Vagina (tissue), 2 donors: ENCODE results near the gene NUP188. TPM values are rescaled to one million over a fixed set of nuclear protein-coding genes. Genes with fewer than 3 reads are reported as not detected.
A peak's percentile ranks its signal among the peaks of the same experiment; 100 is the strongest.
"Not testable (repeated sequence)": the region's sequence is repeated elsewhere in the genome, so short reads cannot be mapped to it uniquely, and the experiment has no call there.

Experiments
- DNase-seq, 2 donors: peaks; one replicate each; pipeline ENCODE4 v3.0.0-alpha.2; 2017; ENCODE audit errors: extremely low spot score in 2 of 2
- H3K27ac ChIP-seq: fragments of 200-600 bp; sonication (generic); one replicate; pipeline ENCODE4 v1.5.1; 2019
- H3K27me3 ChIP-seq: fragments of 200-600 bp; sonication (generic); one replicate; pipeline ENCODE4 v1.5.1; 2019
- H3K36me3 ChIP-seq, 2 donors: fragments of 200-600 bp; sonication (generic); one replicate each; pipeline ENCODE4 v1.5.1; 2017 to 2019
- H3K4me1 ChIP-seq: fragments of 200-600 bp; sonication (generic); one replicate; pipeline ENCODE4 v1.5.1; 2019
- H3K4me3 ChIP-seq, 2 donors: fragments of 200-600 bp; sonication (generic); 1 replicate in 1 of 2; 2 replicates in 1 of 2; pipeline ENCODE4 v1.5.1; 2016 to 2019
- H3K9me3 ChIP-seq: fragments of 200-600 bp; sonication (generic); one replicate; pipeline ENCODE4 v1.5.1; 2019
- CTCF ChIP-seq, 3 experiments: fragments of 450-650 bp in 2 of 3; fragments of 200-600 bp in 1 of 3; sonication (generic) in 1 of 3; IDR thresholded peaks; one replicate each; pipeline ENCODE4 v1.5.1; 2017 to 2019; ENCODE audit warnings: antibody characterized with exemption in 3 of 3, mild to moderate bottlenecking in 2 of 3, moderate library complexity in 2 of 3
- POLR2A ChIP-seq, 2 donors: fragments of 450-650 bp; IDR thresholded peaks; one replicate each; pipeline ENCODE4 v1.6.1; 2017; ENCODE audit warnings: antibody characterized with exemption in 2 of 2, mild to moderate bottlenecking in 2 of 2, moderate library complexity in 2 of 2
- POLR2AphosphoS5 ChIP-seq, 2 donors: sonication (generic); formaldehyde crosslinking; IDR thresholded peaks; one replicate each; pipeline ENCODE4 v1.9.0; 2017; ENCODE audit warnings: antibody characterized with exemption in 2 of 2, mild to moderate bottlenecking in 2 of 2, low read depth in 1 of 2; ENCODE audit not compliant: insufficient read depth in 1 of 2
- intact Hi-C: fragments of 100-400 bp; cut with DNase I; formaldehyde crosslinking; loops from one replicate; pipeline ENCODE4 v1.15.1; 2023
- total RNA-seq: library from RNA; depleted of rRNA; stranded (reverse); fragments of >200 nt; gene quantifications from one replicate; pipeline ENCODE4 v1.2.3, GENCODE V29; 2016

Gene NUP188
- total RNA-seq, 1 donor from 2014 or later = 69.0 TPM

GRCh38 chr9:129030191-129030590 lies 82.7 kb downstream of the NUP188 start:
- H3K4me3 ChIP-seq = no peak overlapping the region
- no peak overlapping the region for H3K27ac ChIP-seq
- intact Hi-C loops = no loop called here
- TF ChIP-seq CTCF (IDR thresholded peaks at IDR 0.05) = no peak
- no peak for TF ChIP-seq POLR2AphosphoS5 (IDR thresholded peaks at IDR 0.05; ENCODE audit: insufficient read depth in 1 of 2, low read depth in 1 of 2)
- TF ChIP-seq POLR2A (IDR thresholded peaks at IDR 0.05) = no peak
- peaks cover 24% of the 10 kb centered on the region for H3K4me1 ChIP-seq
- no peaks in the 10 kb centered on the region for H3K27me3 ChIP-seq
- H3K9me3 ChIP-seq = no peaks in the 10 kb centered on the region
- no peak for DNase-seq
- H3K36me3 ChIP-seq = no peaks in the 10 kb centered on the region

- Histone ChIP-seq H3K4me1 (peaks cover 17% of the 10 kb centered on the region), H3K36me3 (no peaks in the 10 kb centered on the region), H3K27me3 (no peaks in the 10 kb centered on the region), H3K27ac (no peak overlapping the region), H3K4me3 (no peak overlapping the region), H3K9me3 (no peaks in the 10 kb centered on the region)
- DNase-seq = no peak
- no peak for TF ChIP-seq POLR2A (IDR thresholded peaks at IDR 0.05)
- intact Hi-C loops = no loop called here
Observed at GRCh38 chr9:129031514-129031913, 84.0 kb downstream of the NUP188 start.

DNA sequence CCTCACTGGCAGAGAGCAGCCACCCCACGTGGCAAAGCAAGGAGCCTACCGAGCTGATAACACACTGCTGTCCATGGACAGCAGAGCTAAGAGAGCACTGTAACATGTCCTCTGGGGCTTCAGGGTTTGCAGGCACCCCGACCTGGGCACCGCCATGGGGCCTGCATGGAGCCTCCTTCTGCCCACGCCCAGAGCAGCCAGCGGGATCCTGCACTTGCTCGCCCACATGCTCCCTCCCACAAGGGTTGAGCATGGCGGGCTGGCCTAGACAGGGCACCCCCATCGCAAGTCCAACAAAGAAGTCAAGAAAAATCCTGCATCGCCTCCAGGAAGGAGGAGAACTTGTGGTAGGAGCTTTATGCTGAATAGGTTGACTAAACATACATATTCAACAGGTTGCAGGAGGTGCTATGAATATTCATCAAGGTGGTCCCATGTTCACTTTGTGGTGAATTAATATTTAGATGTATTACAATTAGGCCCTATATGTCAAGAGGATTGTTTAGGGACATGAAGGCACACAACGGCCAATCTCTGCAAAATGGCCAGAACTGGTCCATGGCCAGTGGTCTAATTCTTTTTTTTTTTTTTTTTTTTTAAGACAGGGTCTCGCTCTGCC lies 85.2 kb downstream of the NUP188 start:
- intact Hi-C loops = no loop called here
- Histone ChIP-seq H3K36me3 (no peaks in the 10 kb centered on the region), H3K4me3 (no peak overlapping the region), H3K27me3 (no peaks in the 10 kb centered on the region), H3K27ac (no peak overlapping the region), H3K4me1 (peaks cover 14% of the 10 kb centered on the region), H3K9me3 (no peaks in the 10 kb centered on the region)
- TF ChIP-seq POLR2AphosphoS5 (IDR thresholded peaks at IDR 0.05; ENCODE audit: insufficient read depth in 1 of 2, low read depth in 1 of 2) = no peak
- no peak for TF ChIP-seq CTCF (IDR thresholded peaks at IDR 0.05)
- TF ChIP-seq POLR2A (IDR thresholded peaks at IDR 0.05) = no peak
- no peak for DNase-seq

GRCh38 chr9:129033216-129033615 lies 85.7 kb downstream of the NUP188 start:
- no peak overlapping the region for H3K27ac ChIP-seq
- H3K36me3 ChIP-seq = no peaks in the 10 kb centered on the region
- intact Hi-C loops = no loop called here
- H3K4me1 ChIP-seq = peaks cover 19% of the 10 kb centered on the region
- no peaks in the 10 kb centered on the region for H3K27me3 ChIP-seq
- H3K9me3 ChIP-seq = no peaks in the 10 kb centered on the region
- H3K4me3 ChIP-seq = no peak overlapping the region
- DNase-seq = no peak
- TF ChIP-seq POLR2A (IDR thresholded peaks at IDR 0.05) (no peak), CTCF (IDR thresholded peaks at IDR 0.05) (no peak), POLR2AphosphoS5 (IDR thresholded peaks at IDR 0.05; ENCODE audit: insufficient read depth in 1 of 2, low read depth in 1 of 2) (no peak)

- H3K27me3 ChIP-seq, H3K9me3 ChIP-seq, H3K36me3 ChIP-seq, DNase-seq, intact Hi-C loops: not testable (repeated sequence)
- H3K4me3 ChIP-seq = peak overlapping the region; percentile 76 to 99
- peaks cover 29% of the 10 kb centered on the region for H3K4me1 ChIP-seq
- peak overlapping the region; percentile 89 for H3K27ac ChIP-seq
Observed at GRCh38 chr9:129035838-129036237, 88.3 kb downstream of the NUP188 start.

DNA sequence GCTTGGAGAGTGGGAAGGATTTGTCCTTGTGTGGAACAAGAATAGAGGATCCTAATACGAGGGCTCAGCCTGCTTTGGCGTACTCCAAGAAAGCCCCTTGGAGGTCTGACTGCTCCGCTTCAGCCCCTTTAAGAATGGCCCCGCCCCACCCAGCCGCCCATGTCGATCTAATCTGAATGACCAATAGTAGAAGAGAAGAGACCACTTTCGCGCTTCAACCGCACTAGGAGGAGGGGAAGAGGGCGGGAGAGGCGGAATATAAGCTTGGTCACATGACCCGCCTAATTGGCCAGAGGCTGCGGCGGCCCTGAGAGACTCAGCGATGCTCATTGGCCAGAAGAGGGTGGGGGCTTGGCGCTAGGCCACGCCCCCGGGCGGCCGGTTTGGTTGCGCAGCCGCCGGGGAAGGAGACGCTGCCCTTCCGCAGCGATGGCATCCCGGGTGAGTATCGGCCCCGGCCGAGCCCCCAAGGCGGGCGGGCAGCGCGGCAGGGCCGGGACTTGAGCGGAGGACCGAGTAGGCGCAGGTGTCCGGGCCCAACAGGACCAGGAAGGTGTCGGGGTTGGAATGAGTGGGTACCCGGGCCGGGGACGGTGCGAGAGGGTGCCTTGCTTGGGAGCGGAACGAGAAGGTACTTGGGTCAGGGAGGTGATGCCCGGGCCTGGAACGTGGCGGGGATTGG lies 88.9 kb downstream of the NUP188 start, which contains the start of gene MIGA2:
Gene MIGA2, plus strand, starts transcription at position 386 of the 682 bp plus-strand sequence. CDS start 3,969 bp downstream, outside the sequence.
- TF ChIP-seq POLR2AphosphoS5 (IDR thresholded peaks at IDR 0.05; ENCODE audit: insufficient read depth in 1 of 2, low read depth in 1 of 2) = peak; percentile 97
- TF ChIP-seq CTCF (IDR thresholded peaks at IDR 0.05) = no peak
- TF ChIP-seq POLR2A (IDR thresholded peaks at IDR 0.05) = peak in 1 of 2 donors; percentile 86
- intact Hi-C loops = no loop called here
- H3K4me3 ChIP-seq = peak within 1 kb of the TSS; percentile 76 to 99
- peak in 1 of 2 donors; percentile 99 for DNase-seq
- peak within 1 kb of the TSS; percentile 89 for H3K27ac ChIP-seq
- peaks cover 0 to 9% of the 10 kb centered on the region in 2 donors for H3K36me3 ChIP-seq
- H3K9me3 ChIP-seq = no peaks in the 10 kb centered on the region
- H3K4me1 ChIP-seq = peaks cover 29% of the 10 kb centered on the region
- H3K27me3 ChIP-seq = no peaks in the 10 kb centered on the region
